AG09319 (cell line): Measurements from ENCODE around the gene SIDT2.
A peak's percentile ranks its signal among the peaks of the same experiment; 100 is the strongest.

Experiments
- DNase-seq: peaks from one replicate; pipeline ENCODE4 v3.0.0-alpha.2; 2010; ENCODE audit warnings: low read depth; ENCODE audit errors: extremely low read depth
- CTCF ChIP-seq: IDR thresholded peaks from 2 replicates; pipeline ENCODE4 v1.5.1; 2011; ENCODE audit warnings: low read depth, mild to moderate bottlenecking, inconsistent platforms, low read length, moderate library complexity

The SIDT2 gene

DNA sequence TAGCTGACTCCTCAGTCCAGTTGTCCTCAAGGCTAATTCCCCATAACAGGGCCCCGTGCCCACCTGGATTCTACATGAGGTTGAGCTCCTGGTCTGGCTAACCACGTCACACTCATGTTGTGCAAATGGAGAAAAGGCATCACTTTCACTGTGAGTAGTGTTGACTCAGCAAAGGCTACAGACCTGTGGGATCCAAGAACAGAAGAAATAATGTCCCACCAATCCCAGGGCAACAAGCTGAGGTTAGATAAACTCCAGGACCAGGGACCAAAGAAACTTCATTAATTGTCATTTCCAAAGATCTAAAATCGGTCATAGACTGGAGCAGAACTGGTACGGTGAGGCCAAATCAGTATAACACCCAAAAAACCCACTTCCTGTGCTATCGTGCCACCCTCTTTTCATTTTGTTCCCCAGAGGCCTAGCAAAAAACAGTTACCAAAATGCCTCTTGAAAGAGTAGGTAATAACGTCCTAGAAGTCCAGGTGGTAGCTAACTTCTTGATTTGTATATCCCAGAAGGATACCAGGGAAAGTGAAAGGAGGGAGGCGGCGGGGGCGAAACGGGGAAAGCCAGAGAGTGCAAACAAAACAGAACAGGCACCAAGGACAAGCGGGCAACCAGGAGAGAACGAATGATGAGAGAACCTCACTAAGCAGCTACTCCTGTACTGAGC is 51.9 kb downstream of the SIDT2 start:
- no peak for TF ChIP-seq CTCF
- DNase-seq, result no peak

- no peak for TF ChIP-seq CTCF
- DNase-seq, result no peak
These were observed 52.7 kb downstream of the SIDT2 start for GRCh38 chr11:117230999-117231841.

GRCh38 chr11:117231842-117232091 is 53.2 kb downstream of the SIDT2 start, which contains the start of gene PCSK7:
Gene PCSK7, minus strand, starts transcription at chr11:117232073. Its CDS starts 2,229 bp downstream, at chr11:117229844.
- TF ChIP-seq CTCF, result no peak
- no peak for DNase-seq

GRCh38 chr11:117232092-117232878 is 53.7 kb downstream of the SIDT2 start, which contains the start of gene RNF214:
Gene RNF214, plus strand, starts transcription at chr11:117232671. Its CDS starts 1,602 bp downstream, at chr11:117234273.
- peak; percentile 24 for DNase-seq
- peak; percentile 50 for TF ChIP-seq CTCF

GRCh38 chr11:117232911-117233409 is 54.4 kb downstream of the SIDT2 start:
- DNase-seq, result no peak

GRCh38 chr11:117238221-117238620 is 59.7 kb downstream of the SIDT2 start:
- no peak for TF ChIP-seq CTCF
- DNase-seq, result no peak

More at GRCh38 chr11:117232911-117233409, 54.4 kb downstream of the SIDT2 start:
- no peak for TF ChIP-seq CTCF

GRCh38 chr11:117239295-117239694 is 60.8 kb downstream of the SIDT2 start:
- peak; percentile 67 for TF ChIP-seq CTCF
- DNase-seq, result peak; percentile 63
